Urothelium cell line (cell line): ENCODE results near the gene ZC3H4.
A peak's percentile ranks its signal among the peaks of the same experiment; 100 is the strongest.

ENCODE experiments used
- DNase-seq: peaks from one replicate; pipeline ENCODE4 v3.0.0; 2011; ENCODE audit warnings: low spot score, mixed read lengths
- FAIRE-seq: peaks from 2 replicates; lab custom pipeline; 2011; peaks lifted over from hg19 to GRCh38; lab: Jason Lieb, UNC

ZC3H4 gene

GRCh38 chr19:47134545-47134944 lies 21.0 kb upstream of the ZC3H4 start:
- FAIRE-seq: no peak

DNA sequence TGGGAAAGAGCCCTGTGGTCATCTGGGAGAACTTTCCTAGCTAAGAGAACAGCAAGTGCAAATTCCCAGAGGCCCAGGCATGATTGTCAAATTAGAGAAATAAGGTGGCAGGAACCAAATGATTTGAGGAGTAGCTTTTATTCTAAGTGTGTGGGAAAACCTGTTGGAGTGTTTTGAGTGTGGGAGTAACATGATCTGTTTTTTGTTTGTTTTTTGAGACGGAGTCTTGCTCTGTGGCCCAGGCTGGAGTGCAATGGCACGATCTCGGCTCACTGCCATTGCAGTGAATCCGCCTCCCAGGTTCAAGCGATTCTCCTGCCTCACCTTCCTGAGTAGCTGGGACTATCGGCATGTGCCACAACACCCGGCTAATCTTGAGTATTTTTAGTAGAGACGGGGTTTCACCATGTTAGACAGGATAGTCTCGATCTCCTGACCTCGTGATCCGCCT lies 19.5 kb upstream of the ZC3H4 start:
- DNase-seq: no peak
- no peak for FAIRE-seq

More at GRCh38 chr19:47134545-47134944, 21.0 kb upstream of the ZC3H4 start:
- no peak for DNase-seq

GRCh38 chr19:47132194-47132852 lies 18.7 kb upstream of the ZC3H4 start:
- no peak for FAIRE-seq
- no peak for DNase-seq

- FAIRE-seq: peak; percentile 90
- DNase-seq: peak; percentile 98
Measured at GRCh38 chr19:47130589-47131227, 17.1 kb upstream of the ZC3H4 start, which contains the start of gene SAE1. TSS of gene SAE1 (plus strand) at chr19:47130835. CDS start at chr19:47130931, 96 bp downstream.

GRCh38 chr19:47130120-47130588 lies 16.6 kb upstream of the ZC3H4 start:
- no peak for FAIRE-seq
- no peak for DNase-seq

DNA sequence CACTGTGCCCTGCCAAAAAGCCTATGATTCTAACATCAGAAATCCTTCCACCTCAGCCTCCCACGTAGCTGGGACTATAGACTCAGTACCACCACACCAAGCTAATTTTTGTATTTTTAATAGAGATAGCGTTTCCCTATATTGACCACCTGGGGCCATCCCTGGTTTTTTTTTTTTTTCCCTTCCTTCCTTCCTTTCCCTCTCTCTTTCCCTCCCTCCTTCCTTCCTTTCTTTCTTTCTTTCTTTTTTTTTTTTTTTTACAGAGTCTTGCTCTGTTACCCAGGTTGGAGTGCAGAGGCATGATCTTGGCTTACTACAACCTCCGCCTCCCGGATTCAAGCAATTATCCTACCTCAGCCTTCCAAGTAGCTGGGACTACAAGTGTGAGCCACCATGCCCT lies 16.0 kb upstream of the ZC3H4 start:
- FAIRE-seq: no peak
- DNase-seq: no peak

DNA sequence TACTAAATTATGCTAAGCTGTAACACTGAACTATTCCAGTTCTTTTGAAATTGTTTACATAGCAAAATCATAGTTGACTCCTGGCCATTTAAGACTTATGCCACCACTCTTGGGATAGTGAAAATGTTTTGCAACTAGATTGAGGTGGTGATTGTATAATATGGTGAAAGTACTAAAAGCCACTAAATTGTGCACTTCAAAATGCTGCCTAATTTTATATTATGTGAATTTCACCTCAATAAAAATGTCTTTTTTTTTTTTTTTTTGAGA lies 12.0 kb upstream of the ZC3H4 start:
- FAIRE-seq (no peak), DNase-seq (no peak)

DNA sequence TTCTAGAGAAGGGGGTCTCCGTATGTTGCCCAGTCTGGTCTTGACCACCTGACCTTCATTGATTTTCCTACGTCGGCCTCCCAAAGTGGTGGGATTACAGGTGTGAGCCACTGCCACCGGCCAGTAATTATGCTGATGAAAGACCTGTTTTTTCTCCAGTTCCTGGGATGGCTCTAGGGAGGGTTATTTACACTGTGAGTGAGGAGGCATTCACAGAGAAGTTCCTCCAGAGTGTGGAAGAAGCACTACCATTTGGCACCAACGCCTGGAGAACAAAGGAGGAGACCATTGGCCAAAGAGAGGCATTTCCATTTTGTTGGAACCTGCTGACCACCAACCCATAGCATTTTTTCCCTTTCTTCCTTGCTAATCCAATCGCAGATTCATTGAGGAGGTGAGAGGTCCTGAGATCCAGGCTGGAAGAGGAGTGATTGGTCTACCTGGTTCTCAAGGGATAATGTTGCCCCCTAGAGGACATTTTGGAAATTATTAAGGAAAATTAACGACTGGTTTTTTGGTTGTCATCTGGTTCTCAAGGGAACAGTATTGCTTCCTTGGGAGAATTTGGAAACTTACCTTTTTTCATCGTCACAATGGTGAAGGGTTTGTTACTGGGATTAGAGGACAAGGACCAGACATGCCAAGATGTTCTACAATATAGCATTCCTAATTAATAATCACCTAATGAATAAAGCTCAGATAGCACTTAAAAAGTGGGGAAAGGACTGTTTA lies 11.5 kb upstream of the ZC3H4 start:
- DNase-seq: peak; percentile 61
- FAIRE-seq: peak; percentile 23

DNA sequence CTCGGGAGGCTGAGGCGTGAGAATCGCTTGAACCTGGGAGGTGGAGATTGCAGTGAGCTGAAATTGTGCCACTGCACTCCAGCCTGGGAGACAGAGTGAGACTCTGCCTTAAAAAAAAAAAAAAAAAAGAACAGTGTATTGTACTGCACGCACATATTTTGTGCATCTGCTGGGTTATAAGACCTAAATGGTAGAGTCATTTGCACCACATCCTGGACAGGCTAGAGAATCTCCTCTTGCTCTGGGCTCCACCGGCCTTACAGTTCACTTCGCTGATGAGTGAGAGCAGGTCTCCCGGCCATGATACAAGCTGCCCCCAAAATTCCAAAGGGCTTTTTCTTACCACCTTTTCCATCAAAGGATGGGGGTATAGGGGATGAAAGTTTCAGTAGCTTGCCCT lies 9.8 kb upstream of the ZC3H4 start:
- DNase-seq: no peak
- no peak for FAIRE-seq

DNA sequence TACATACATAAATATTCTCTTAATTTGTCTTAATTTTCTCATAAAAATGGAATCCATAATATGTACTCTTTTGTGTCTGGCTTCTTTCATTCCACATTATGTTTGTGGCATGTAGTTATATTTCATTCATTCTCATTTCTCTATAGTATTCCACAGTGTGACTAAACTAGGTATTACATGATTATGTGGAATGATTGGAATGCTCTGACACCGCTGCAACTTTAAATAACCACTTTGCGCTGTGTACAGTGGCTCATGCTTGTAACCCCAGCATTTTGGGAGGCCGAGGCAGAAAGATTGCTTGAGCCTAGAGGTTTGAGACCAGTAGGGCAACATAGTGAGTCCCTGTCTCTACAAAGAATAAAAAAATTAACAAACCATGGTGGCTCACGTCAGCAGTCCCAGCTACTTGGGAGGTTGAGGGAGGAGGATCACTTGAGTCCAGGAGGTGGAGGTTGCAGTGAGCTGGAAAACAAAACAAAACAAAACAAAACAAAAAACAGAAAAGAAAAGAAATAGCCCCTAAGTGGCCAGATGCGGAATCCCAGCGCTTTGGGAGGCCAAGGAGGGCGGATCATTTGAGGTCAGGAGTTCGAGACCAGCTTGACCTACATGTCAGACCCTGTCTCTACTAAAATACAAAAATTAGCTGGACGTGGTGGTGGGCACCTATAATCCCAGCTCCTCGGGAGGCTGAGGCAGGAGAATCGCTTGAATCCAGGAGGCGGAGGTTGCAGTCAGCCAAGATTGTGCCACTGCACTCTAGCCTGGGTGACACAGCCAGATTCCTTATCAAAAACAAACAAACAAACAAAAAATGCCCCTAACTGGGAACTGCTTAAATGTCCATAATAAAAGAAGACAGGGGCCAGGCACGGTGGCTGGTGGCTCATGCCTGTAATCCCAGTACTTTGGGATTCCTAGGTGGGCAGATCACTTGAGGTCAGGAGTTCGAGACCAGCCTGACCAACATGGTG lies 9.1 kb upstream of the ZC3H4 start:
- FAIRE-seq: peak; percentile 89
- DNase-seq: peak; percentile 41

DNA sequence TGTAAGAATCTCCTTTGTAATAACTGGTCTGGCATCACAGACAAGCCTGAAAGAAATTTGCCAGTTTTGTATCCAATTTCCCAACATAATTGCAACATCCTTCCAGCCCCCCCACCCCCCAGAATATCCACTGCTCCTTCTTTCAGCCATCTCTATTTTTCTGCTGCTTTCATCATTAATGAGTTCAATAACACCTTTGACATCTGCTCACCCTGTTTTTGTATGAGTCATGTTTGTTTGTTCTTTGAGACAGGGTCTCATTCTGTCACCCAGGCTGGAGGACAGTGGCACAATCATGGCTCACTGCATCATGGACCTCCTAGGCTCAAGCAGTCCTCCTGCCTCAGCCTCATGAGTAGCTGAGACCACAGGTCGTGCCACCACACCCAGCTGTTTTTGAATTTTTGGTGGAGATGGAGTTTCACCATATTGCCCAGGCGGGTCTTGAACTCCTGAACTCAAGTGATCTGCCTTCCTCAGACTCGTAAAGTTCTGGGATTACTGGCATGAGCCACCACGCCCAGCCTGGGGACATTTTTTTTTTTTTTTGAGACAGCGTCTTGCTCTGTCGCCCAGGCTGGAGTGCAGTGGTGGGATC lies 7.0 kb upstream of the ZC3H4 start:
- FAIRE-seq: no peak
- DNase-seq: no peak

DNA sequence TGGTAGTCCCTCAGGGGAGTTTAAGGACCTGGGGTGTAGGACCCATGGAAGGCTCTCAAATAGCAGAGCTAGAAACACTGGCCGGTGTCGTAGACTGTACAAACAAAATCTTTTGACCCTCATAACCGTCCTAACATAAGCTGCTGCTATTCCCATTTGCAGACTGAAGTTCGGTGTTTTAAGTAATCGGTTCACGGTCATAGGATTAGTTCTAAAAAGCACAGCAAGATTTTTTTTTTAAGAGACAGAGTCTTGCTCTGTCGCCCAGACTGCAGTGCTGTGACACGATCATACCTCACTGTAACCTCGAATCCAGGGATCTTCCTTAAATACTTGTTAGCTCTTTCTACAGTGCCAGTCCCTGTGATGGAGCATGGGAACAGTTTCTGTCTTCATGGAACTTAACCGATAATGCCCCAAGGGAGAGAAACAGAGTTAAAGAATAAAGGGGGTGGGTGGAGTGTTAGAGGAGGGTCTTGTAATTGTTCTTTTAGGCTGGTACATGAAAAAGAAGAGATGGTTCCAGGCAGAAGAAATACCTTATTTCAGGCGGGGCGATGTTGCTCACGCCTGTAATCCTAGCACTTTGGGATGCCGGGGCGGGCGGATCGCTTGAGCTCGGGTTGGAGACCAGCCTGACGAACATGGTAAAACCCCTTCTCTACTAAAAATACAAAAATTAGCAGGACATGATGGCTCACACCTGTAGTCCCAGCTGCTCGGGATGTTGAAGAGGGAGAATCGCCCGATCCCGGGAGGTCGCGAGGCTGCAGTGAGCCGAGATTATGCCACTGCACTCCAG lies 475 bp upstream of the ZC3H4 start:
- DNase-seq: no peak

GRCh38 chr19:47112166-47112996 lies 1.2 kb downstream of the ZC3H4 start:
- FAIRE-seq: no peak
- DNase-seq: peak; percentile 87

More for the DNA sequence above, 475 bp upstream of the ZC3H4 start:
- no peak for FAIRE-seq

GRCh38 chr19:47111682-47112165 lies 1.9 kb downstream of the ZC3H4 start:
- no peak for FAIRE-seq
- no peak for DNase-seq

DNA sequence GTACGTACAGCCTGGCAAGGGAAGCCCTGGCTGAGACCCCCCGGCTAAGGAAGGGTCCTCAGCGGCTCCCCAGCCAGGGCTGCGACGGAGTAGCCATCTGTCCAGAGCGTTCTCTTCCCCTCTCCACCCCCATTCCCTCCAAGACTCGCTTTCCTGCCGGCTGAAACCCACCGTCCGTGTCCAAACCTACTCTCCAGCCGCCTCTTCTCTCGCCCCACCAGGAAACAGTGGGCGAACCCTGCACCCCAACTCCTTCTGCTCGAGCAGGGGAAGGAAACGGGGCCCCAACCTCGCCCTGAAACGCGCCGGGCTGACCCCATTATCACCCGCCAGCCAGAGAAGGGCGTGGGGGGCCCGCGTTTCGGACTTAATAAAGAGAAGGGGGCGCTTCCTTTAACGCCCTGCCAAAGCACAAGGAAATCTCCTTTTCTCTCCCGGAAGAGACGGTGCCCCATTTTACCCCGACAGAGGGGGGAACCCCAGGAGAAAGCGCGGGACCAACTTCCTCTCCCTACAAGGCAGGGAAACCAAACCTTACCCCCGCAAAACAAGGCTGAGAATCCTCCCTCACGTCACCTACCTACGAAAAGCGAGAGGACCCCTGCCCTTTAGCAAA lies 2.5 kb downstream of the ZC3H4 start:
- FAIRE-seq: no peak
- DNase-seq: no peak

GRCh38 chr19:47110521-47111005 lies 3.0 kb downstream of the ZC3H4 start:
- FAIRE-seq (no peak), DNase-seq (no peak)

DNA sequence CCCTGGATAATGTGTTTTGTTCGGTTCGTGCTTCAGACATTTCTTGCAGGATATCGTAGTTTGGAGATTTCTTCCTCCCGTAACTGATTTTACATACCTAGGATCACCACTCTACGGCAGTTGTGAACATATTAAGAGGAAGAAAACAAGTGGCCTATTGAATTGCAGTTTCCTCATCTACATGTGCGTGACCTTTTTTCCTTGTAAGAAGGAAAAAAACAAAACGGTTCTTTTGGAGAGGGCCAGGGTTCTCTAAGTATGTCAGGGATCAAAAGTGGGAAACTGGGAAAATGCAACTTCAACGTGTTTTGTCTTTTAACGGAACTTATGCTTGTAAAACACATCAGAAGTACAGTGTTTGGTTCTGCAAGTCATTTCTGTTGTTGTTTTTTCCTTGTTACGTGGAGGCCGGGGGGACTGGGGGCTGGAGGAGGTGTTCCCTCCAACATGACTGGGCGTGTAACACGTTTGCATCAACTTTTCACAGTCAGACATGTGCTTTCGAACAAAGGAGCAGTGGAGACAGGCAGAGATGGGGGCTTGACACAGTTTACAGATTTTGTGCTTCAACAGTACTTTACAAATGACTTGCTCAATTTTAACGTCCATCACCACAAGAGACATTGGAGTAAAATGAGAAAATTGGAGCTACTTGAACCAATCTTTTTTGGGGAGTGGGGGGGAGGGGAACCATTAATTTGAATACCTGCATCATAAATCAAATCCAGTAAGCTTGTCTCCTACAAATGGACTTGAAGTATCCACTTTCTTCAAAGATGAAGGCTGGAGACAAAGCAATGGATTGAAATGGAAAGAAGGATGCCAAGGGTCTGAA lies 3.8 kb downstream of the ZC3H4 start:
- no peak for DNase-seq
- no peak for FAIRE-seq
